ENCODE results near the gene PTPRN2.

The PTPRN2 gene

DNA sequence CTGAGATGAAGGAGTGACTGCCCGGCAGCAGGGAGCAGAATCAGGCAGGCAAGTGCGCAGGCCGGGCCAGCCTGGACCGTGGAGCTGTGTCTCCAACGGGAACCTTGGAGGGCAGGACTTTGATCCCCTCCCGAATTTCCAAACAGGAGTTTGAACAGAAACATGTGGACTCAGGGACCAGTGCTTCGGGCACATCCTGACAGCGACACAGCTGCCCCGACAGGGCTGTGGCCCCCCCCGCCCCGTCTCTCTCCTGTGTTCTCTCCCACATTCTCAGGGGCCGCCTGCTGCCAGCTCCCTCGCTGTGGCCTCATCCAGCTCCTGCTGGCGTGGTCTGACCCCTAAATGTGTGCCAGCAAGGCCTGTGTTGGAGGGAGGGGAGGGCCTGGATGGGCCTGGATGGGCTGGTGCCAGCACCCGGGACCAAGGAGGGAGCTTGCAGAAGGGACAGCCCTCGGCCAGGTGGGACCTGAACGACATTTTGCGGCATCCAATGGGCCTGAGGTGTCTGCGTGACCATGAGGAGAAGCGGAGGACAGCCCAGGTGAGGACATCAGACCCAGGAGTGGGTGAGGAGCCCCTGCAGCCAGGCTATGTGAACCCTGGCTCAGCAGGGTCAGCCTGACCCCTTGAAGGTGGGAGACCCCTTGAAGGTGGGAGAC is 1027.9 kb downstream of the PTPRN2 start:
- TF ChIP-seq, protein P1, sequence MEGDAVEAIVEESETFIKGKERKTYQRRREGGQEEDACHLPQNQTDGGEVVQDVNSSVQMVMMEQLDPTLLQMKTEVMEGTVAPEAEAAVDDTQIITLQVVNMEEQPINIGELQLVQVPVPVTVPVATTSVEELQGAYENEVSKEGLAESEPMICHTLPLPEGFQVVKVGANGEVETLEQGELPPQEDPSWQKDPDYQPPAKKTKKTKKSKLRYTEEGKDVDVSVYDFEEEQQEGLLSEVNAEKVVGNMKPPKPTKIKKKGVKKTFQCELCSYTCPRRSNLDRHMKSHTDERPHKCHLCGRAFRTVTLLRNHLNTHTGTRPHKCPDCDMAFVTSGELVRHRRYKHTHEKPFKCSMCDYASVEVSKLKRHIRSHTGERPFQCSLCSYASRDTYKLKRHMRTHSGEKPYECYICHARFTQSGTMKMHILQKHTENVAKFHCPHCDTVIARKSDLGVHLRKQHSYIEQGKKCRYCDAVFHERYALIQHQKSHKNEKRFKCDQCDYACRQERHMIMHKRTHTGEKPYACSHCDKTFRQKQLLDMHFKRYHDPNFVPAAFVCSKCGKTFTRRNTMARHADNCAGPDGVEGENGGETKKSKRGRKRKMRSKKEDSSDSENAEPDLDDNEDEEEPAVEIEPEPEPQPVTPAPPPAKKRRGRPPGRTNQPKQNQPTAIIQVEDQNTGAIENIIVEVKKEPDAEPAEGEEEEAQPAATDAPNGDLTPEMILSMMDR (conservative IDR thresholded peaks at IDR 0.05; ENCODE audit: low read depth, low read length), result no peak
- H3K4me3 ChIP-seq (ENCODE audit: low read depth, low read length), result no peak overlapping the region
- no peak for DNase-seq (ENCODE audit: low read depth)

DNA sequence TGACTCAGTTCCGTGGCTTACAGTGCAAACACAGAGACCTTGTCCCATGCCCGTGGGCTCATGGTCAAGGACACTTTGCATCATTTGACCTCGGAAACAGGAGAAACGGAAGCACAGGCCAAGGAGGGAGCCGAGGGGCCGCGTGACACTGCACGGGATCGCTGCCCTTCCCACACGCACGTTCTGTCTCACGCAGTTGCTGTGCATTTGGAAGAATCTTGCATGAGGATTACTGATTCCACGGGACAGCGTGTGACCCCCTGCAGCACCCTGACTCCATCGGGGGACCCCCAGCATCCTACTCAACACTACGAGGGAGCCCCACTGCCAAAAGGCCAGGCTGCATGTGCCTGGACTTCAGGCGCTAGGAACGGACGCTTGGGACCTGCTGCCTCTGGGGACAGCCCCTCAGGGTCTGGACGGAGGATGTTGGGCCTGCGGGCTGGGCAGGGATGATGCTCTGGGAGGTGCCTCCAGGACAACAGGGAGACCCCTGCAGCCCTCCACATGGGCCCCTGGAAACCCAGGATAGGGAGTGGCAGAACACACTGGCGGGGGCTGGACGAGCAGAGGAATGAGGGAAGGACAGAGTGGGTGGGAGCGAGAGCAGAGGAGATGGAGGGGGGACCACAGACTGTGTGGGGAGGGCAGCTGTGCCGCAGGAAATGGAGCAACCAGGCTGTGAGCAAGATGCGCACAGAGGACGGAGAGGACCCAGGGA is 1028.6 kb downstream of the PTPRN2 start:
- H3K4me3 ChIP-seq (ENCODE audit: low read depth, low read length), result no peak overlapping the region
- TF ChIP-seq, protein P1 (conservative IDR thresholded peaks at IDR 0.05; ENCODE audit: low read depth, low read length), result no peak
- no peak for DNase-seq (ENCODE audit: low read depth)

DNA sequence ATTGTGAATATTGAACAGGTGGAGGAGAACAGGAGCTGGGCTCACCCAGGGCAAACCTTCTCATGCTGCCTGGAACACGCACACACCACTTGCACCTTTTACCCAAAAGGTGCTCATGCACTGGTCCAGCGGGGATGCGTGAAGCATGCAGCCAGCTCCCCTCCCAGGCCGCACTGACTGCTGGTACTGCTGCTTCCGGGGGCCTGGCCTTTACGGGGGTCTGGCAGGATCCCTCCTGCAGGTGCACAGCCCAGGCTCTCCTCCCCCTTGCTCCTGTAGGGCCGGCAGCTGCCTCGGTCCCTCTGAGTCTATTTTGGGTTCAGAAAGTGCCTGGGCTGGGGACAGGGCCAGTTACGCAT is 1029.1 kb downstream of the PTPRN2 start:
- H3K4me3 ChIP-seq (ENCODE audit: low read depth, low read length), result no peak overlapping the region
- no peak for DNase-seq (ENCODE audit: low read depth)
- TF ChIP-seq, protein P1 (conservative IDR thresholded peaks at IDR 0.05; ENCODE audit: low read depth, low read length), result no peak

DNA sequence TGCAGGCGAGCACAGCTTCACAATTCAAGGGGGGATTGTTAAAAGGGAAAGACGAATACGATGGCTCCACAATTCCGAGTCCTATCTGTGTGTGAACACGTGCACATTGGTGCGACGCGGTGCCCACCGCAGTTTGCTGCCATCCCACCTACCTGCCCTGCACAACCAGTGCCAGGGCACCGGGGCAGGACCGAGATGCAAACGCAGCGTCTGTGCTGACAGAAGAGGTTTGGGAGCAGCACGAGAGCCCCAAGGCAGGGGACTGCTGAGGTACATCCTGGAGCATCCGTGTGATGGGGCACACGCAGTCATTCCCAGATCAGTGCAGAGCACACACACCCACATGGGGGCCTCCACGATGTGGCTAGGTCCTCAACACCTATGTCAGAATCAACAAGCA is 1029.6 kb downstream of the PTPRN2 start:
- no peak overlapping the region for H3K4me3 ChIP-seq (ENCODE audit: low read depth, low read length)
- DNase-seq (ENCODE audit: low read depth), result no peak

DNA sequence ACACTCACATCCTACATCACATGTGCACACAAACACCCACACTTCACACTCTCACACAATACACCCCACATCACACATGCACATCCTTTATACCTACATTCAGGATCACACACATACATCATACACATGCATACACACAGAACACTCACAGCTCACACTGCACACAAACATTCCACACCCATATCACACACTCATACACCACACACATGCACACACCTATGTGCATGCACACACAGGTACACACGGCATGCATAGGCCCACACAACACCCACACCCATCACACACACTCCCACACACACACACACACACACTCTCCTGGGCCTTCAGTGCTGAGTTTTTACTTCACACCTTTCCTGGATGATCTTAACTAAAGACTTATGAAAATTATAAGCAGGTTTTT is 1030.4 kb downstream of the PTPRN2 start:
- no peak overlapping the region for H3K4me3 ChIP-seq (ENCODE audit: low read depth, low read length)
- no peak for DNase-seq (ENCODE audit: low read depth)
- TF ChIP-seq, protein P1 (conservative IDR thresholded peaks at IDR 0.05; ENCODE audit: low read depth, low read length), result no peak

More for the DNA sequence above, 1029.6 kb downstream of the PTPRN2 start:
- TF ChIP-seq, protein P1 (conservative IDR thresholded peaks at IDR 0.05; ENCODE audit: low read depth, low read length), result no peak

DNA sequence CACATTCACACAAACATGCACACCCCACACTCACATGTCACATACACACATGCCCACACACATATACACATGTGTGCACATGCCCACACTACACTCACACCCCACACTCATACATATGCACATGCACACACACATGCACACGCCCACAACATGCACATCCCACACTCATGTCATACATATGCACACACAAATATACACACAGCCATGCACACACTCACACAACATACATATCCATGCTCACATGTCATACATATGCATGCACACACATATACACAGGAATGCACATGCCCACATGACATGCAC is 1031.0 kb downstream of the PTPRN2 start:
- no peak for DNase-seq (ENCODE audit: low read depth)
- TF ChIP-seq, protein P1 (conservative IDR thresholded peaks at IDR 0.05; ENCODE audit: low read depth, low read length), result no peak
- no peak overlapping the region for H3K4me3 ChIP-seq (ENCODE audit: low read depth, low read length)

Data from choroid plexus epithelial cell (primary cell).